GM21360 (cell line): ENCODE results near the gene EXD3.

ENCODE experiments used
- ATAC-seq: cut with Tn5 transposase; IDR thresholded peaks from one replicate; pipeline ENCODE4 v1.9.1; 2021; ENCODE audit warnings: mild to moderate bottlenecking, moderate library complexity; ENCODE audit not compliant: unreplicated experiment

Gene EXD3

DNA sequence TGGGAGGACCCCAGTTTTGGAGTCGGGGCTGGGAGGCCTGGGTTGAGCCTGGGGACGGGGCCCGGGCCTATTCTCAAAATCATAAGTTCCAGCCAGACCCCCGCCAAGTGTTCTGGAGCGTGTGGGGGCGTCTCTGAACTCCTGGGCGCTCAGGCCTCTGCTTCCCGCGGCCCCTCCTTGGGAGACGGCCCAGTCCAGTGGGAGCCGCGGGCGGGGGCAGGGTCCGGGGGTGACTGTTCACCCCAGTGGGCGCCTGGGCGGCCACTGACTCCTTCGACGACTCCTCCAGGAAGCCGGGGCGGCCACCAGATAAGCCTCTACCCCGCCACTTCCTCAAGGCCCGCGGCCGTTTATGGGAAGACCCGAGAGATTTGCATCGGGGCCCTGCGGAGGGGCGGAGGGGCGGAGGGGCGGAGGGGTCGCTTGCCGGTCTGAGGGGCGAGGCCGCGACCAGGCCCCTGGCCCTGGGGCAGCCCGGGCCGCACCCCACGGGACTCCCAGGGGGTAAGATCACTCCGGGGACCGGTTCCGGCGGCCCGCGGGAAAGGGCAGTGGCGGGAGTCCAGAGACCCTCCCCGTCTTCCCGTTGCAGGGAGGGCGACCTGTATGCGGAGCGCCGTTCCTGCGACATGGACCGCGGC is 144.8 kb downstream of the EXD3 start:
- ATAC-seq: no peak

DNA sequence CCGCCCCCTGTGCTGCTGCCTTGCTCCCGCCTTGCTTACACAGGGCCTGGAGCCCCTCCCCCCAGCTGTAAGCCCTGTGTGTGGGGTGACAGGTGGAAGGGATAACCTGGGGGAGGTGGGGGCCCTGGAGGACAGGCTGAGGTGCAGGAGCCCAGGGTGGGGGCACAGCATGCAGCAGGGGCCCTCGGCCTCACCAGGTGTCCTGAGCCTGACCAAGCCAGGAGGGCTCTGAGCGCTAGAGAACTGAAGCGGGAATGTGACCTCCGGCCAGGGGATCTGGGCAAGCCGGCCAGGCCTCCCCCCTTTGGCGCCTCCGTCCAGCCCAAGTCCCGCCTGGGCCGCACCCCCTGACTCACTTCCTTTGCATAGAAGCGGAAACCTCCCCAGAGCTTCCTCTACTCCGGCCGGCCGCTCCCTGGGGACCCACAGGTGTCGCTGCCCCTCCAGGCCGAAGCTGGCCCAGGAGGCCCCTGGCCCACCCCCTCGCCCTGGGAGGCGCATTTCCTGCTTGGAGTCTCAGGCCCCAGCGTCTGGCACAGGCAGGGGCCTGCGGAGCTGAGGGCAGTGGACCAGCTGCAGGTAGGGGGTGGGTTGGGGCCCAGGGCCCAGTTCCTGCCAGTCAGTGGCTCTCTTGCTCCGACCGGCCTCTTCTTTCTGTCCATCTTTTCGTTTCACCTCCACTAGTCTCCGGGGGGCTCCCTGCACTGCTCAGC is 145.5 kb downstream of the EXD3 start, which contains the start of gene TOR4A:
Gene TOR4A, plus strand, starts transcription at position 398 of the 713 bp plus-strand sequence. CDS start 964 bp downstream, outside the sequence.
- peak; percentile 47 for ATAC-seq

DNA sequence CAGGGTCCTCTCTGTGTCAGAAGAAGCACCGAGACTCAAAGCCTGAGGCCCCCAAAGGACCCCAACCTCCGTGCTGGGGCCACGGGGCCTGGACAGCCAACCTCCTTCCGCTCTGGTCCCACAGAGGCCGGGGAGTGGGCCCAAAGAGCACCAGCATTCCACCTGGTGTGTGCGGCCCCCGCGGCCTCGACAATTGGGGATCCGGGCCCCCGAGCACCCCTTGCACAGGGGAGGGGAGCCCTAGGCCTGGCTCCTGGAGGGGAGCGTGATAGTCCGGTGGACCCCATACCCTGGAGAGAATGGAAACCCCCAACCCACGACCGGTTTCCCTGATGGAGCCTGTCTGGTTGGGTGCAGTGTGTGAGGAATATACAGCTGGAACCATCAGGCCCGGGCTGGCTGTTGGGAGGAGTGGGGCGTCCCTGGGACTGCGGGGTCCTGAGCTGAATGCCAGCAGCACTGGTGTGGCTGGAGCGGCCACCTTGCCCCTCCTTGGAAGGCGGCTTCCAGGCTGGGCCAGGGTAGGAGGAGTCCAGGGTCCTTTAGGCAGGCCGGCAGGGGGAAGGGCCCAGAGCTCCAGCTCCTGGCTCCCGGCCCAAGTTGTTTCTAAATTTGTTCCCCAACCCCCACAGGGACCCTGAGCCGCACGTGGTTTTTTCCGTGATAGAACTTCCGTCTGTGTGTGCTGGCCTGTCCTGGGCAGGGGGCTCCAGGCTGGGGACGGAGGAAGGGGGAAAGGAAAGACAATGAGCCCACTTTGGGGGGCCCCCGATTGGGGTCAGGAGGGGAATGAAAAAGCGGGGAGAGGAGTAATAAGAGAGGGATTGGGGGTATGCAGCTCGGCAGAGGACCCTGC is 146.3 kb downstream of the EXD3 start:
- ATAC-seq: no peak

DNA sequence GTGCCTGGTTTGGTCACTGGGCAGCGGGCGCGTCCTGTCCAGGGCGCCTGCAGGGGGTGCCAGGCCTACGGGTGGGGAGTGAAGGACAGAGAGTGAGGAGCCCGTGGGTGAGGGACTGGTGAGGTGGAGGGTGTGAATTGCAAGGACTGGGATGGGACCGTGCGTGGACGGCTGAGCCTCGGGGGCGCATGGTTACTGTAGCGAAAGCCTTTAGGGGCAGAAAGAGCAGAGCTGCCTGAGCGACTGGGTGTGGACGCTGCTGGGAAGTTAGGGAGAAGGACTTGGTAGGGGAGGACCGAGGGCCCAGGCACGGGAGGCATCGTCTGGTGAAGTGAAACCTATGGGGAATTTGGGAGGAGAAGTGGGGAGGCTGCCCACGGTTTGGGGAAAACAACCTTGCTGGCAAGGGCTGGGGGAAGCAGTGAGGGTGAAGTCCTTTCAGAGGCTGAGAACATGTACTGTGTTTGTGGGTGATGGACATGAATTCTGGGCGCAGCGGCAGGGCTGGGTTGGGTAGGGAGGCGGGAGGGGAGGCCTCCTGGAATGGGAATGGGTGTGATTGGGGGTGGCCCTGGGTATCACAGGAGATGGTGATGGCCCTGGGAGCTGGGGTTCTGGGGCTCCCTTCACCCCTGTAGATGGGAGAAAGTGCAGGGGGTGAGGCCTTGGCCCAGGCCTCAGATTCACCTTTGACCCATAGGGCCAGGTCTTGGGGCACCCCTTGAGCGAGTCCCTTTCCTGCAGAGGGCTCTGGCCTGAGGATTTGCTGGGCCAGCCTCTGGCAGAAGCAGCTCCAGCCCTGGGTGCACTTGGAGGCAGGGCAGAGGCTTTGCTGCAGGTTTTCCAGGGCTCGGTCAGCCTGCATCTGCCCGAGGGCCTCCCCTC is 147.1 kb downstream of the EXD3 start:
- no peak for ATAC-seq

DNA sequence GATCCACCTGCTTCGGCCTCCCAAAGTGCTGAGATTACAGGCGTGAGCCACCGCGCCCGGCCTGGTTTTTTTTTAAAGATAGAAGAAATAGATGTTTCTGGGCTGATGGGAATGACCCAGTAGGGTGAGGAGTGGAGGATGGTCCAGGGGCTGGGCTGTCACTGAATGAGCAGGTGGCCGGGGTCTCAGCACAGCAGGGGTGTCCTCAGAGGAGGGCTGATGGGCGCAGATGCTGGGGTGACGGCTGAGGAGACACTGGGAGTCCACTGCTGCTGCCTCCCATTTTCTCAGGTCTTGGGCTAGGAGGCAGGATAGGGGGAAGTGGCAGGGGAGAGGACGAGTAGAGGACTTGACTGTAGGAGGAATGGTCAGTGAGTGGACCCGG is 147.8 kb downstream of the EXD3 start:
- ATAC-seq: no peak

DNA sequence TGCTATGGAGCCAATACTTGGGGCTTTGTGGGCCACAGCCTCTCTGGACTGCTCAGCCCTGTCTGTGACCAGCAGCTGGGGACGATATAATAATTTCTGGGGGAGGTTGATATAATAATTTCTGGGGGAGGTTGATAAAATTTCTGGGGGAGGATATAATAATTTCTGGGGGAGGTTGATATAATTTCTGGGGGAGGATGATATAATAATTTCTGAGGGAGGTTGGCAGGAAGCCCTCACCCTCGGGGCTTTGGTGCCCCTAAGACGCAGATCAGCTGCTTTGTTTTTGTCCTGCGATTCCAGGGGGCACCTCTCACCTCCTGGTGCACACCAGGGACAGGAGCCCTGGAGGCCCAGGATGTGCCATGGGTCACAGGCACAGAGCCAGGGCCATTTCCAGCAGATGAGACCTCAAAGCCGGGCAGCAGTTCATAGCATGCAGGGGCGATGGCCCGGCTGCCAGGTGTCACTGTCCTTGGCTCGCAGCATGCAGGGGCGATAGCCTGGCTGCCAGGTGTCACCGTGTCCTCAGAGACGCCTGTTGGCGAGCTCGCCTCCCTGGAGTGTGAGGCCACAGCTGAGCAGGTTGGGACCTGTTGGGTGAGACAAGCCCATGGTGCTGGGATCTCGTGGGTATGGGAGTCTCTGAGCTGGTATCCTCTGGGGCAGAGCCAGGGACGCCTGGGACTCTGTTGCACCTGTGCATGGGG is 149.2 kb downstream of the EXD3 start:
- ATAC-seq: no peak

DNA sequence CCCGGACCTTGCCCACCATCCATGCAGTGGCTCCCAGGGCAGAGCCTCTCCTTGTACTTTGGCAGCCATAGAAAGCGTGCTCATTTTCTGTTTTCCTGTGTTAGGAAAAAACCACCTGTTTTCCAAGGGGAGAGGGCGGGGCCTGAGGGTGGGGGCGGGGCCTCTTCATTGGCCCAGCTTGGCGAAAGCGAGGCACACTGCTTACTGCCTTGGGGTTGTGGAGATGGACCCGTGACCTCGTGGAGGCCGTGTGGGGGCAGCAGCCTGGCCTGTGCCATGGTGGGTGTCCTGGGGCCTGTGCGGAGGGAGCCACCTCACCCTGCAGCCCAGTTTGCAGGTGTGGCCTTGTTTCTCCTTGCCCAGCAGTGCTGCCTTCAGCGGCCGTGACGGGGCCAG is 149.9 kb downstream of the EXD3 start:
- no peak for ATAC-seq

DNA sequence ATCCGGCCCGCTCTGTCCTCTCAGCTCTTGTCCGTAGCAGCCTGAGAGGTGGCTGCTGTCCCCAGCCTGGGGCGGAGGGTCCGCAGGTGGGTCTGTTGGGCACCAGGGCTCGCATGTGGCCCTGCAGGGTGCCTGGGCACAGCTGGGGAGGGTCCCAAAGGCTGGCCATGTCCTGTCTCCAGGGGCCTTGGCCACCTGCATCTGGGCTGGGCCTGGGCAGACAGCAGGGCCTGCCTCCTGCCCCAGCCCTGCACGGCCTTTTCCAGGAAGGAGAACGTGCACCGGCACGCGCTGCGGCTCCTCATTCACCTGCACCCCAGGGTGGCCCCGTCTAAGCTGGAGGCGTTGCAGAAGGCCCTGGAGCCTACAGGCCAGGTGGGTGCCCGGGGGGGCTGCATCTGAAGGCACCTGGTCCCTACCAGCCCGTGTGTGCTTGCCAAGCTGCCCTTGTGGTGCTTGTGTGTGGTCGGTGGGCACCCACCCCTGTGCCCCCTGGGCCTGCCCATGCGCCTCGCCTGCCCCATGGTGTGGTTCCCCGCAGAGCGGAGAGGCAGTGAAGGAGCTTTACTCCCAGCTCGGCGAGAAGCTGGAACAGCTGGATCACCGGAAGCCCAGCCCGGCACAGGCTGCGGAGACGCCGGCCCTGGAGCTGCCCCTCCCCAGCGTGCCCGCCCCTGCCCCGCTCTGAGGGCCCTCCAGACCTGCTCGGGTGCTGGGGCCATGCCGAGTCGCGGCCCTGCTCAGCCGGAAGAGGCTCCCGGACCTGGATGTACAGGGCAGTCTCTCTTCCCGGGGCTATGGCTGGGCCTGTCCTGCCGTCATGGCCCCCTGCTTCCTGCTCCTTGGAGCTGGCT is 150.5 kb downstream of the EXD3 start:
- ATAC-seq: no peak

DNA sequence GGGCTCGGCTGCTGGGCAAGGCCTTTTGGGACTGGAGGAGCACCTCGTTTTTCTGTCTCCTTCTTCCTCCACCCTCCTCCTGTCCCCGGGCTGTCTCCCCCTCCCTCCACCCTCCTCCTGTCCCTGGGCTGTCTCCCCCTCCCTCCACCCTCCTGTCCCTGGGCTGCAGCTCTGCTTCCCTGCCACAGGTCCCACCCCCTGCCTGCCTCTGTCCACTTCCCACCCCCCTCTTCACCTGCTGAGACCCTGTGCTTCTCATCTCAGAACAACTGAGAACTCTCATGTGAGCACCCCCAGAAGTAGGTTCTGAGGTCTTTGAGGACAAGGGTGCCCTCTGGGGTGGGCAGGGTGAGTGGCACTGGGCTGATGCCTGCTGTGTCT is 151.3 kb downstream of the EXD3 start:
- no peak for ATAC-seq

DNA sequence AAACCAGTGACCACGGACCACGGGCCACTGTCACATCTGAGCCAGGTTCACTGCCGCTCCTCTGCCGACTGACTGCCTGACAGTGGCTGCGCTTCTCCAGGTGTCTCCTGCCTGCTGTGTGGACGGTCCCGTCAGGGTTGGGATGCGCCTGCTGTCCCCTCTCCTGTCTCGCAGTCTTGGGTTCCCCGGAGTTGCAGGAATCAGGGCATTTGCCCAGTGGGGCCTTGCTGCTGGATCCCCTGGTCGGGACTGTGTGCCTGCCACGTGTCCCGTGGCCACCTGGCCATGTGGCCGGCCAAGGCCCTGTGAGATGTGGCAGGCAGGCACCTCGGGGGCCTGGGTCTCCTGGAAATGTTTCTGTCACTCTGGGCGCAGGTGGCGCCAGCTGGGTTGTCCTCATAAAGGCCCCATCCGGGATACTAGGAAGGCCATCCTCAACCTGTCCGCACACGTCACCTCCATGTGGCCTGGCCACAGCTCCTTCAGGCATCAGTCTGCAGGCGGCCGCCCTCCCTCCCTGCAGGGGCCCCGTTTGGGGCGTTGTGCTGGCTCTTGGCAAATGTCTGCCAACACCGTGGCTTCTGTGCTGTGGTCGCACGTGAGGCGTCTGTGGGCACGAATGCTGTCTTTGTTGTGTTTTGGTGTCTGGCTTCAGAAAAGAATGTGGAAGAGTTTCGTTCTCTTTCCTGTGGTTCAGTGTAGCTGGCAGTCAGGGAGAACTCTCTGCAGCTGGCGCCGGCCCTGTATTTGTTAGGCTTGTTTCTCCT is 151.8 kb downstream of the EXD3 start:
- ATAC-seq: no peak

DNA sequence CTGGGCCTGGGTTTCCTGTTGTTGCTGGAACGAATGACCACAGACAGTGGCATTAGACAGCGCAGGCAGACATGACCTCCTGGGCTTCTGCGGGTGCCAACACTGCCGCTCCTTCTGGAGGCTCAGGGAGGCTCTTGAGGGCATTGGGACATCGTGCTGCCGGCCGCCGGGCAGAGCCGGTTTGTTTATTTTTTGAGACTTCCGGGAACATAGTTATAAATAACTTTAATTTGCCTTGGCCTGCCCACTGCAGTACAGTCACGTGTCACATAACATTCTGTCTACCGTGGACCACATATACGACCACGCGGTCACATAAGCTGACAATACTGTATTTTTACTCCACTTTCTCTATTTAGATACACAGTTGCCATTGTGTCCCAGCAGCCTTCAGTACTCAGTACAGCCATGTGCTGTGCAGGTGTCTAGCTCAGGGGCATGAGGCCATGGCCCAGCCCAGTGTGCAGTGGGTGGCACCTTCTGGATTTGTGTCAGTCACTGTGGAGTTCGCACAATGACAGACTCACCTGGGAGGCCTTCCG is 153.7 kb downstream of the EXD3 start:
- ATAC-seq: no peak

DNA sequence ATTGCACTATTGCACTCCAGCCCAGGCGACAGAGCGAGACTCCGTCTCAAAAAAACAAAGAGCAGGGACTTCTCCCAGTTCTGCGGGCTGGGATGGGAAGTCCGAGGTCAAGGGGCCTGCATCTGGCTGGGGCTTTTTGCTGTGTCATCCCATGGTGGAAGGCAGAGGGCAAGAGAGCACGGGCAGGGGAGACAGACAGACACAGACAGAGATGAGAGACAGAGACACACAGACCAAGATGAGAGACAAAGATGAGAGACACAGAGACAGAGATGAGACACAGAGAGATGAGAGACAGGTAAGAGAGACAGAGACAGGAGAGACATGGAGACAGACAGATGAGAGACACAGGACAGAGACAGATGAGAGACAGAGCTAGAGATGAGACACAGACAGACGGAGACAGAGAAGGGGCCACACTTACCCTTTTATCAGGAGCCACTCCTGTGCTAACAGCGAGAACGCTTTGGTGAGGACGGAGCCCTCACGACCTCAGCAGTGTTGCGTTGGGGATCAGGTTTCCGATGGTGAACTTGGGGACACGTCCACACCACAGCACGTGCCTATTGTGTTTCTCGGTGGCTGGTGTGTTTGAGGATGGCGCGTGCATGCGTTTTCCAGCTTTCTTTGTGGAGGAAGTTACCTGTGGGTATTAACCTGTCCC is 154.3 kb downstream of the EXD3 start:
- ATAC-seq: no peak

DNA sequence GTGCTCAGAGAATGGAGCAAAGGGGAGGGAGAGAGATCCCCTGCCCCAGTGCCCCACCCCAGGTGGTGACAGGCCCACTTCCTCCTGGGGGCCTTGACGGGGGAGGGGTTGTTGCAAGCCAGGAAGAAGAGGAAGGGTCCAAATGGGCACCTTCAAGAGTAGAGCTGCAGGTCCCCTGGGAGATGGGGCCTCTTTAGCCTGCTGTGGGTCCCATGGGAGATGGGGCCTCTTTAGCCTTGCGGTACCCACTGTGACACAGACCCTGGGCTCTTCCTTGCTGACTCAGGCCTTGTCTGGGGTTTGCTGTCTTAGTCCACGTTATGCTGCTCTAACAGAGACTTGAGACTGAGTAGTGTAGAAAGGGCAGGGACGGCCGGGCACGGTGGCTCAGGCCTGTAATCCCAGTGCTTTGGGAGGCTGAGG is 155.0 kb downstream of the EXD3 start:
- no peak for ATAC-seq

DNA sequence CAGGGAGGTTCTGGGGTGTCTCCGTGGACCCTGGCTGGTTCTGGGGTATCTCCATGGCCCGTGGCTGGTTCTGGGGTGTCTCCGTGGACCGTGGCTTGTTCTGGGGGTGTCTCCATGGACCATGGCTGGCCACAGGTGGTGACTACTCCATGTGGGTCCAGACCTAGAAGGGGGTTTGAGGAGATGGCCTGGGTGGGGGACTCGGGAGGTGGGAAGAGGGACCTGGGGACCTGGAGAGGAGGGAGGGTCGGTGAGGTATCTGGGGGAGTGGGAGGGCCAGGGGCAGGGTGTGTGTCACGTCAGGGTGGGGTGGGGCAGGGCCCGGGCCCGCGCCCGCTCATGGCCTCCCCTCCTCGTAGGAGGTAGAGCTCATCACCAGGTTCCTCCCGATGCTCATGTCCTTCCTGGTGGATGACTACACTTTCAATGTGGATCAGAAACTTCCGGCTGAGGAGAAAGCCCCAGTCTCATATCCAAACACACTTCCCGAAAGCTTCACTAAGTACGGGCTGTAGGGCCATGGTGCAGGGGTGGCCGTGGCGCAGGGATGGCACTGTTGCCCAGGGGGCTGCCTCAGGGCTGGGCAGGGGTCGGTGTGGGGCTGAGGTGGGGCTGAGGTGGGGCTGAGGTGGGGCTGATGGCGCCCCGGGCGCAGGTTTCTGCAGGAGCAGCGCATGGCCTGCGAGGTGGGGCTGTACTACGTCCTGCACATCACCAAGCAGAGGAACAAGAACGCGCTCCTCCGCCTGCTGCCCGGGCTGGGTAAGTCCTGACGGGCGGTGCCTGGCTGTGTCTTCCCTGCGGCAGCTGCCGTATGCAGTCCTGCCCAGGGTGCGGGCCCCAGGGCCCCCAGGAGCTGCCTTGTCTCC is 156.1 kb downstream of the EXD3 start:
- no peak for ATAC-seq

DNA sequence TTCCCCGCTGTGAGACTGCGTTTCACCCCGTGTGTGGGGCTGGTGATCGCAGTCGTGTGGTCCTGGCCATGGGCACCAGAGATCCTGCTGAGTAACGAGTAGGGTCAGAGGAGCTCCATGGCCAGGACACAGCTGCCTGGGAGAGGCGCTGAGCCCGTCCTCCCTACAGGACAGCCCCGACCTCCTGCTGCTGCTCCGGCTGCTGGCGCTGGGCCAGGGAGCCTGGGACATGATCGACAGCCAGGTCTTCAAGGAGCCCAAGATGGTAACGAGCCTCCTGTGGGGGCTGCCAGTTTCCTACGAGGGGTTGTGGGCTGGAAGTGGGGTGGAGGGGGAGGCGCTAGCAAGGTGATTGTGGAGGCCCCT is 156.8 kb downstream of the EXD3 start:
- no peak for ATAC-seq

DNA sequence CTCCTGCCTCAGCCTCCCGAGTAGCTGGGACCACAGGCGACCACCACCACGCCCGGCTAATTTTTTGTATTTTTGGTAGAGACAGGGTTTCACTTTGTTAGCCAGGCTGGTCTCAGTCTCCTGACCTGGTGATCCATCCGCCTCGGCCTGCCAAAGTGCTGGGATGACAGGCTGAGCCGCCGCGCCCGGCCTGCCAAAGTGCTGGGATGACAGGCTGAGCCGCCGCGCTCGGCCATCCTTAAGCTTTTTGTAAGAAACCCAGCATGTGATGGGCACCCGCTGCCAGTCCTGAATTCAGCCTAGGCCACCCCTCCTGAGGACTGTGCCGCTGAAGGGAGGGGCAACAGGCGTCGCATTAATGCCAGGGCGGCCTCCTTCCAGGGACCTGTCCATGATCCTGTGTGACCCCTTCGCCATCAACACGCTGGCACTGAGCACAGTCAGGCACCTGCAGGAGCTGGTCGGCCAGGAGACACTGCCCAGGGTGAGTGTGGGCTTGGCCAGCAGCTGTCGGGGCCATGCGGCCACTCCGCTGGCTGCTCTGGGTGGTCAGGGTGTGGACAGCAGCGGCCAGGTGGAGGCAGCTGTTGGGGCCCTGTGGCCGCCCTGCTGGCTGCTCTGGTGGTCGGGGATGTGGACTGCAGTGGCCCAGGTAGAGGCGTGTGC is 157.3 kb downstream of the EXD3 start:
- no peak for ATAC-seq
